Measurements from ENCODE around the gene AURKAIP1.
"Not testable (repeated sequence)": the region's sequence is repeated elsewhere in the genome, so short reads cannot be mapped to it uniquely, and the experiment has no call there.

Gene AURKAIP1

DNA sequence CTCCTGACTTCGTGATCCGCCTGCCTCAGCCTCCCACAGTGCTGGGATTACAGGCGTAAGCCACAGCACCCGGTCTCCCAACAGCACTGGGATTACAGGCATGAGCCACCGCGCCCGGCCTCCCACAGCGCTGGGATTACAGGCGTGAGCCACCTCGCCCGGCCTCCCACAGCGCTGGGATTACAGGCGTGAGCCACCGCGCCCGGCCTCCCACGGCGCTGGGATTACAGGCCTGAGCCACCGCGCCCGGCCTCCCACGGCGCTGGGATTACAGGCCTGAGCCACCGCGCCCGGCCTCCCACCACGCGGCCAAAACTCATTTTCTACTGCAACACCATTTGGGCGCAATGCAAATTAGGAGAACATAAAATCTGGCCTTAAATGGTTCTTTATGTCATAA lies 10.3 kb upstream of the AURKAIP1 start:
- not testable (repeated sequence) for DNase-seq

DNA sequence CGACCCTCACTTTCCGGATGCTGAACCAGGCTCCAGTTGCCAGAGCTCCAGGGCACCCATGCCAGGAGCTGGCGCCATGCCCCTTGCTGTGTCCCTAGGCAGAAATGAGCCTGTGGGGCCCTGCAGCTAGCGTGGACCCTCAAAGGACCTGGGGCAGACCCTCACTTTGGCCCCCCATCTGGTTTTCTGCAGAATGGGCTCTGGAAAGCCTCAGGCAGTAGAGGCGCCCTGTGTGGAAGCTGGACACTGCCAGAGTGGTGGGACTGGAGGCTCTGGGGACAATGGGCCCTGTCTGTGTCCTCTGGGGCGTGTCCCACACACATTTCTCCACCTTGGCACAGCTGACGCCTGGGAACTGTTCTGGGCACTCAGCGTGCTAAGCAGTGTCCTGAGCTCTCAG lies 6.3 kb upstream of the AURKAIP1 start:
- no peak for DNase-seq

DNA sequence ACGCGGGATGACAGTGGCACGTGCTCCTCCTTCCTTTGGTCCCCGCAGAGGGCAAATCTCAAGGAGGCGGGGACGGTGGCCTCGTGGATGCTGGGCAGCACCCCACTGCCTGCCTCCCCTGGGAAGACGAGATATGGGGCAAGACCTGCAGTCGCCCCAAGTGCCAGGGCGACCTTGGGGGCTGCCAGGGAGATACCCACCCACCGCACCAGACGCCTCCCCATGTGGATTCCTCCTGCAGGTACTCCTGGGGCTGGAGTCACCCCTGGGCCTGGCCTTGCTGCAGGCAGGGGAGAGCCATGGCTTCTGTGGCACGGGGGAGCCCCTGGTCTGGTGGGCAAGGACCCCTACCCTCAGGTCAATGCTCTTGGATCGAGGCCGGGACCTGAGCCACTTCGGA lies 5.9 kb upstream of the AURKAIP1 start:
- no peak for DNase-seq

- DNase-seq = no peak
These were observed 2.7 kb upstream of the AURKAIP1 start for GRCh38 chr1:1377540-1378205.

- DNase-seq = no peak
These were observed 1.7 kb upstream of the AURKAIP1 start for GRCh38 chr1:1376551-1377226.

GRCh38 chr1:1374589-1374928 lies 448 bp downstream of the AURKAIP1 start:
- DNase-seq = no peak

DNA sequence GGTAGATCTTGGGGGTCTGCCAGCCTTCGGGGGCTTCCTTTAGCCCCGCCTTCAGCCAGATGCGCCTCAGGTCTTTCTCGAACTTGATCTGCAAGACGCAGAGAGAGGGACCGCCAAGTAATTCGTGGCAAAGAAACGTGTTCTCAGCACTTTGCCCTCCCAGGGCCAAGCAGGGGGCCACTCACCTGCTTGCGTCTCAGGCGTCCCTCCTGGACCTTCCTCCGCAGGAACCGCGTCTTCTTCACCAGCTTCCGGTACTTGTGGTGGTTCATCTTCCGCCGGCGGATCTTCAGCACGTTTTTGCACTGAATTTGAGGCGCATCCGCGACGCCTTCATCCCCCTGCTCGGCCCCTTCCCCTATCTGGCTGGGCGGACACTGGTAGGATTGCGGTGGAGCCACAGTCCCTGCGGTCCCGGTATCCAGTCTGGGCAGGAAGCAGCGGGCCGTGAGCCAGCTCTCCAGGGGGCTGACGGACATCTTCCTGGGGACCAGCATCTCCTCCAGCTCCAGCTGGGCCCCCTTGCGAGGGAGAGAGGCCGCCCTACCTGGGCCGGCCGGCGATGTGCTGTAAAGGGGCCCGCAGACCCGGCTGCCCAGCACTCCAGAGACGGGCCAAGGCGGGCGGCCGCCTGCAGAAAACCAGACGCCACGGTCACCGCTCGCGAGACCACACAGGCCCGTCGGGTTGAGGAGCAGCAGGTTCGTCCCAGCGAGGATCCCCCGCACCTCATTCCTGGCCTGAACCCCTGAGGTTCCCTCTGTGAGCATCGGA lies 1.0 kb downstream of the AURKAIP1 start:
- DNase-seq = no peak

- DNase-seq = no peak
These were observed 1.8 kb downstream of the AURKAIP1 start for GRCh38 chr1:1373051-1373814.

- DNase-seq = peak; percentile 9
These were observed 3.0 kb downstream of the AURKAIP1 start for GRCh38 chr1:1371746-1372711.

DNA sequence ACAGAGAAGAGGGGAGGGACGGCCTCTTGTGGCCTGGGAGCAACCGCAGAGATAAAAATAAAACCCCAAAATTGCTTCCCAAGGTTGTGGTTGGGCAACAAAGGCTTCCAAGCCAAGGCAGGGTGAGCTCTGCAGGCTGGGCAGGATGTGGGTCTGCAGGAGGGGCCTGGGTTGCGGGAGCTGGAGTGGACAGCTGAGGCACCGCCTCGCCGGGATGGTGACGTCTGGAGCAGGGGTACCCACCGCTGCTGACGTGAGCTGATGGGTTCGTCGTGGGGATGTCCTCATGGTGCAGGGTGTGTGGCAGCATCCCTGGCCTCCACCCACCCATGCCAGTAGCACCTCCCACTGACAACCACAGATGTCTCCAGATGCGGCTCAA lies 3.7 kb downstream of the AURKAIP1 start:
- peak; percentile 61 for DNase-seq

- DNase-seq = no peak
These were observed 4.2 kb downstream of the AURKAIP1 start for GRCh38 chr1:1370771-1371300.

DNA sequence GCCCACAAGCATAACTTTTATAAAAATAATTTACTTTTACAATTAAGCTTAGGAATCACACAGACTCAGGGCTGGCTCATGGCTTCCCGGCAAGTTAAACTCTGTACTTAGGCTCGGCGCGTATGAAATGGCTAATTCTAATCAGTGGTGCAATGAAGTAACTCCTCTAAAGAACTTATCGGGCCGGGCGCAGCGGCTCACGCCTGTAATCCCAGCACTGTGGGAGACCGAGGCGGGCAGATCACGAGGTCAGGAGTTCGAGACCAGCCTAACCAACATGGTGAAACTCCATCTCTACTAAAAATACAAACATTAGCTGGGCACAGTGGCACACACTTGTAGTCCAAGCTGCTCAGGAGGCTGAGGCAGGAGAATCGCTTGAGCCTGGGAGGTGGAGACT lies 4.9 kb downstream of the AURKAIP1 start:
- DNase-seq = not testable (repeated sequence)

- no peak for DNase-seq
These were observed 7.7 kb downstream of the AURKAIP1 start for GRCh38 chr1:1367315-1367714.

- DNase-seq = no peak
These were observed 8.3 kb downstream of the AURKAIP1 start for GRCh38 chr1:1366699-1367066.

- DNase-seq = no peak
These were observed 8.9 kb downstream of the AURKAIP1 start for GRCh38 chr1:1365875-1366698.

GRCh38 chr1:1364266-1364665 lies 10.7 kb downstream of the AURKAIP1 start:
- DNase-seq = no peak

- DNase-seq = no peak
These were observed 13.0 kb downstream of the AURKAIP1 start for GRCh38 chr1:1361982-1362423.

DNA sequence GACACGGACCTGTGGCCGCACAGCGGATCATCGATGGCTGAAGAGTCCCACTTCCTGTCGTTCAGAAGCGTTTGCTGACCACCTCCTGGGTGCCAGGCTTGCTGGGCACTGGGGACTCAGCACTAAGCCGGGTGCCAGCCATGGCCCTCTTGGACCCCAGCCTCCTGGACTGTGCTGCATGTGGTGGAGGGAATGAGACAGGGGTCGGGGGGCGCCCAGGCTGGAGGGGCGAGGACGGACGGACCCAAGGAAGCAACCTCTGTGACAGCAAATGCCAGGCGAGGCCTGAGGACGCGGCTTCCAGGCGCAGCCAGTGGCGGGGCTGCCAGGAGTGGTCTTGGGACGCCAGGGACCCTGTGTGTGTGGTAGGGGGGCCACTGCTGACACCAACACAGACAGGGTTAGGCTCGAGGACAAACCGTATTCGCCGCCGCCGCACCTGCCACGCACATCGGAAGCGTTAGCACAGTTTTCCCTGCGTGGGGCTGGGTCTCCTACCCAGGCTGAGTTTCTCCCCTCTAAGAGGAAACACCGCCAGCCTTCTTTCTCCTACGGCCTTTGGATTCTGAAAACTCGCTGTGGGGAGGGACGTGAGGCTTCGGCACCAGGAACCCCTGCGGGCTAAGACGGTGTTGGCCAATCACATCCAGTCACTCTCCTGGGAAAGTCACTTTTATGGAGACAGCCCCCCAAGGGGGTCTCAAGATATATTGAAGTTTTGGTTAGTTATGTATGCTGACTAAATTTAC lies 13.6 kb downstream of the AURKAIP1 start:
- DNase-seq = no peak

DNA sequence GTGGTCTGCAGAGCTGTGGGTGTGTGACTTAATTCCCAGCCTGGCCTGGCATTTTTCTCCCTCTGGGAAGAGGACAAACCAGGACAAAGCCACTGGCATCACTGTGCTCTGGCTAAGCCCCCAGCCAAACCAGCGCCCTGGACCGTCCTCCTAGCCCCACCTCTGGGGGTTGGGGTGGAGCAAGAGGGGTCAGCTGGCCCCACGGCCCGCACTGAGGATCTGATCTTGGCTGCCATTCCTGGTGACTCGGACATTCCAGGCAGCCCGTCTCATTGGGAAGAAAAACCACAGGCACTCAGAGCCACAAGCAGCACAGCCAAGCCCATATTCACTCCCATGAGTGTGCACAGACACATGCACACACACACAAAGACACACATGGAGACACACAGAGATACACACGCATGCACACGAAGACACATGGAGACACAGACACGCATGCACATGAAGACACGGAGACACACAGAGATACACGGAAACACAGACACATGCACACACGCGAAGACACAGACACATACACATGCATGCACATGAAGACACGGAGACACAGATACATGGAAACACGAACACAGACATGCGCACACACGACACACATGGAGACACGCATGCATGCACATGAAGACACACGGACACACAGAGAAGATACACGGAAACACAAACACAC lies 14.4 kb downstream of the AURKAIP1 start:
- no peak for DNase-seq
